Measurements from ENCODE around the gene DNM3. TPM values are rescaled to one million over a fixed set of nuclear protein-coding genes. Genes with fewer than 3 reads are reported as not detected.

The DNM3 gene
- total and polyA plus RNA-seq, 2 donors (not counting 3 experiments of a cell fraction or from before 2014, with no cell fraction given) = 1.4 to 2.5 TPM

- dilution Hi-C loops (cut with MboI; ENCODE audit: extremely low pct_ligation_motif_present, low sequenced_read_pairs) (no loop called here), intact Hi-C loops (cut with micrococcal nuclease) (loop anchor here (1.0 to 2.0 kb wide), 3 partner anchors 35 to 249 kb away; no protein-coding TSS in a partner anchor)
- Histone ChIP-seq H3K9me1 (replicated peaks; ENCODE audit: control insufficient read depth, extremely low read depth, insufficient read depth, low read length) (no peaks in the 10 kb centered on the region), H3K4me2 (ENCODE audit: insufficient read depth, low read length) (peak overlapping the region; percentile 86), H3K4me3 (replicated peaks in 1 of 3; ENCODE audit: insufficient read depth in 1 of 3, low read depth in 1 of 3, low read length in 3 of 3) (no peak overlapping the region), H4K20me1 (replicated peaks; ENCODE audit: control insufficient read depth, extremely low read depth, insufficient read depth, low read length) (no peaks in the 10 kb centered on the region), H3K79me2 (ENCODE audit: control insufficient read depth, insufficient read depth, low read length) (no peaks in the 10 kb centered on the region), H3K36me3 (ENCODE audit: control insufficient read depth in 2 of 2, extremely low read depth in 1 of 2, insufficient read depth in 2 of 2, low read length in 2 of 2) (no peaks in the 10 kb centered on the region), H3K27me3 (ENCODE audit: control insufficient read depth in 2 of 2, insufficient read depth in 2 of 2, low read length in 2 of 2) (no peaks in the 10 kb centered on the region), H3K9ac (replicated peaks; ENCODE audit: extremely low read depth, insufficient read depth, low read length) (no peak overlapping the region), H2AFZ (ENCODE audit: low read depth, low read length) (peak overlapping the region; percentile 80), H3K9me3 (replicated peaks; ENCODE audit: control insufficient read depth, insufficient read depth, low read length) (no peaks in the 10 kb centered on the region), H3K27ac (ENCODE audit: insufficient read depth, low read depth, low read length) (peak overlapping the region; percentile 28), H3K4me1 (ENCODE audit: control insufficient read depth, extremely low read depth, insufficient read depth, low read length) (peaks cover 48% of the 10 kb centered on the region)
- FAIRE-seq (peak; percentile 72), DNase-seq (ENCODE audit: low read depth, low spot score) (peak; percentile 66)
- no TSS peak for BruUV-seq (replicated peaks)
- ChIA-PET POLR2A (no interaction called here), CTCF (interaction anchor here (1.1 to 2.4 kb wide), 6 partner anchors 15 to 290 kb away, joined by 3 to 12 read pairs (median 6); no protein-coding TSS in a partner anchor)
- TF ChIP-seq CTCF (IDR thresholded peaks at IDR 0.05; ENCODE audit: extremely low read depth in 1 of 2, insufficient read depth in 1 of 2, low read depth in 1 of 2, low read length in 2 of 2) (no peak), EZH2 (IDR thresholded peaks at IDR 0.05; ENCODE audit: borderline replicate concordance, low read depth, low read length, severe bottlenecking) (no peak), GATA2 (IDR thresholded peaks at IDR 0.05; ENCODE audit: insufficient read depth, insufficient read length, low read depth, low read length) (peak; percentile 84), POLR2AphosphoS5 (IDR thresholded peaks at IDR 0.05; ENCODE audit: insufficient read depth, low read depth, low read length) (peak; percentile 37), JUN (IDR thresholded peaks at IDR 0.05; ENCODE audit: borderline replicate concordance, insufficient read depth, insufficient read length, low read depth) (peak; percentile 21), FOS (IDR thresholded peaks at IDR 0.05; ENCODE audit: borderline replicate concordance, insufficient read depth, low read length) (peak; percentile 52), MYC (IDR thresholded peaks at IDR 0.05; ENCODE audit: low read depth, low read length) (no peak), POLR2A (IDR thresholded peaks at IDR 0.05; ENCODE audit: low read depth, low read length) (no peak), MAX (IDR thresholded peaks at IDR 0.05; ENCODE audit: insufficient read depth, insufficient read length) (no peak)
Observed at GRCh38 chr1:172109359-172109758, 268.1 kb downstream of the DNM3 start.
